ENCODE results near the gene KCNJ16.

Gene KCNJ16

GRCh38 chr17:70099884-70100283 lies 24.9 kb downstream of the KCNJ16 start:
- no peak for TF ChIP-seq CTCF (IDR thresholded peaks at IDR 0.05)

GRCh38 chr17:70100983-70101382 lies 26.0 kb downstream of the KCNJ16 start:
- no peak for TF ChIP-seq CTCF (IDR thresholded peaks at IDR 0.05)

GRCh38 chr17:70102531-70102930 lies 27.5 kb downstream of the KCNJ16 start:
- TF ChIP-seq CTCF (IDR thresholded peaks at IDR 0.05) = no peak

- no peak for TF ChIP-seq CTCF (IDR thresholded peaks at IDR 0.05)
These were observed 29.9 kb downstream of the KCNJ16 start for GRCh38 chr17:70104791-70105523.

GRCh38 chr17:70105641-70106040 lies 30.6 kb downstream of the KCNJ16 start:
- TF ChIP-seq CTCF (IDR thresholded peaks at IDR 0.05) = no peak

- no peak for TF ChIP-seq CTCF (IDR thresholded peaks at IDR 0.05)
These were observed 31.5 kb downstream of the KCNJ16 start for GRCh38 chr17:70106551-70106950.

- no peak for TF ChIP-seq CTCF (IDR thresholded peaks at IDR 0.05)
These were observed 32.4 kb downstream of the KCNJ16 start for GRCh38 chr17:70107441-70107840.

All from LNCAP (cell line).